HG02759 (cell line): Measurements from ENCODE around the gene PSME3IP1.
"Not testable (repeated sequence)": the region's sequence is repeated elsewhere in the genome, so short reads cannot be mapped to it uniquely, and the experiment has no call there.

Experiments
- ATAC-seq: cut with Tn5 transposase; IDR thresholded peaks from one replicate; pipeline ENCODE4 v1.9.1; 2021; ENCODE audit warnings: mild to moderate bottlenecking, moderate library complexity; ENCODE audit not compliant: unreplicated experiment

The PSME3IP1 gene

GRCh38 chr16:57127037-57127763, 58.6 kb downstream of the PSME3IP1 start:
- ATAC-seq: peak; percentile 42

- ATAC-seq: no peak
Measured at GRCh38 chr16:57126411-57126810, 59.4 kb downstream of the PSME3IP1 start.

- no peak for ATAC-seq
Measured at GRCh38 chr16:57125969-57126368, 59.9 kb downstream of the PSME3IP1 start.

- no peak for ATAC-seq
Measured at GRCh38 chr16:57125376-57125775, 60.5 kb downstream of the PSME3IP1 start.

GRCh38 chr16:57123974-57124674, 61.7 kb downstream of the PSME3IP1 start:
- no peak for ATAC-seq

- ATAC-seq: no peak
Measured at GRCh38 chr16:57123216-57123973, 62.4 kb downstream of the PSME3IP1 start.

- ATAC-seq: no peak
Measured at GRCh38 chr16:57118461-57119084, 67.3 kb downstream of the PSME3IP1 start.

- ATAC-seq: no peak
Measured at GRCh38 chr16:57115514-57116182, 70.2 kb downstream of the PSME3IP1 start.

GRCh38 chr16:57115168-57115513, 70.7 kb downstream of the PSME3IP1 start:
- ATAC-seq: no peak

- ATAC-seq: no peak
Measured at GRCh38 chr16:57113664-57114063, 72.2 kb downstream of the PSME3IP1 start.

- no peak for ATAC-seq
Measured at GRCh38 chr16:57113042-57113453, 72.8 kb downstream of the PSME3IP1 start.

- no peak for ATAC-seq
Measured at GRCh38 chr16:57112403-57113041, 73.3 kb downstream of the PSME3IP1 start.

- no peak for ATAC-seq
Measured at GRCh38 chr16:57111420-57111819, 74.4 kb downstream of the PSME3IP1 start.

GRCh38 chr16:57110937-57111336, 74.9 kb downstream of the PSME3IP1 start:
- no peak for ATAC-seq

- not testable (repeated sequence) for ATAC-seq
Measured at GRCh38 chr16:57109259-57110105, 76.4 kb downstream of the PSME3IP1 start.

GRCh38 chr16:57108432-57108831, 77.4 kb downstream of the PSME3IP1 start:
- no peak for ATAC-seq

GRCh38 chr16:57107321-57107922, 78.4 kb downstream of the PSME3IP1 start:
- no peak for ATAC-seq

- ATAC-seq: no peak
Measured at GRCh38 chr16:57106767-57107166, 79.1 kb downstream of the PSME3IP1 start.

- ATAC-seq: no peak
Measured at GRCh38 chr16:57105184-57105583, 80.7 kb downstream of the PSME3IP1 start.
